GM21526 (cell line): Measurements from ENCODE around the gene ZBTB3.
"Not testable (repeated sequence)": the region's sequence is repeated elsewhere in the genome, so short reads cannot be mapped to it uniquely, and the experiment has no call there.

Experiments
- ATAC-seq: cut with Tn5 transposase; IDR thresholded peaks from one replicate; pipeline ENCODE4 v1.9.1; 2021; ENCODE audit warnings: moderate library complexity; ENCODE audit not compliant: unreplicated experiment, low FRiP score

The ZBTB3 gene

DNA sequence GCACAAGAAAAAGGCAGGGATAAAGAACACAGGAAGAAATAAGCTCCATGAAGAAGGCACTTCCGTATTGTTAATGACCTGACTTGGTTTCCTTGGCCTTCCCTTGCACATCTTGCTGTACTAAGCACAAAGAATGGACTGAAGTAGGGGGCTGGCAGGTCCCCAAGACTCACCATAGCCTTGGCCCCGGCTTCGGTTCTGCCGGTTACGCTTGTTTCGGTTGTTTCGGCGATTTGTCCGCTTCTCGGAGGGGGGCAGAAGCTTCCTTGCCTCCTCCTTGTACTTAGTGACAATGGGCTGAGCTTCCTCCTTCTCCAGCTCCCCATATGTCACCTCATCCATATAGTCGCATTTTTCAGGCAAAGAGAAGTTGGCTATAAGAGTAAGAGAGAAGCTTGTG lies 37.1 kb downstream of the ZBTB3 start:
- no peak for ATAC-seq

- no peak for ATAC-seq
Observed at GRCh38 chr11:62716206-62716605, 37.8 kb downstream of the ZBTB3 start.

DNA sequence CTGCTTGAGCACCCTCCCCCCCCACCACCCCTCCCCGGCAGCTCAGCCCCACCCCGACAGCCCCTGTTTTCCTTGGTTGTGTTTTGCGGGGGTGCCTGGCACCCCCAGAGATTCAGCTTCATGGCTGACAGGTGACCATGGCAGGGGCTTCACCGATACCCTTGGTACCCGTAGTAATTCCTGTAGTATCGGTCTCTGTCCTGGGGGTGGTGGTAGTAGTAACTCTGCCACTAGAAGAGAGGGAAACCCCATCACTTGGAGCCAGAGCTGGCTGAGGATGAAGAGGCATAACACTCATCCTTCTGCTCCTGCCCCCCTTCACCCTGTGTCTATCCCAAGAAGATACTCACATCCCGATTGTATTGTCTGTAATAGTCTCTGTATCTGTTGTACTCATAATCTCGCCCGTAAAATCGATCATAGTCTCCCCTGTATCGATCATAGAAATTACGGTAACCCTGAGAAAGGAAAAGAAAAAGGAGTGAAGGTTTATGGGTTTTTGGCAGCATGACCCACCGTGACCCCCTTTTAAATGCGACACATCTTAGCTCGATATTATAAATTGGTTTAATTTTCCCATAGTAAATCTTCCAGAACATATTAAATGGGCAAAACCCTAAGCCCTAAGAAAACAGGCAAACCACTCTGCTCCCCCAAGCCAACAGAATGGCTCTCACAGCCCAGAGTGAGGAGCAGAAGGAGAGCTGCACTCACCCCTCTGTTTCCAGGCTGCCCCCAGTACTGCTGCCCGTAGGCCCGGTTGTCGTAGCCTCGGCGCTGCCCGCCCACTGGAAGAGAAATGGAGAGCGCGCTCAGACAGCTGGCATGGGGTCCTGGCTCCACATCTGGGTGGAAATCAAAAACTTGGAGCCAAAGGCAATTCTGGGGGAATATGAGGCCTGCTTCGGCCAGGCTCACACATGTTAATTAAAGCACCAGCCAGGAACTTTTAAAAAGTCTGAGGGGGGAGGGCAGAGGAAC lies 38.5 kb downstream of the ZBTB3 start:
- ATAC-seq, result no peak

DNA sequence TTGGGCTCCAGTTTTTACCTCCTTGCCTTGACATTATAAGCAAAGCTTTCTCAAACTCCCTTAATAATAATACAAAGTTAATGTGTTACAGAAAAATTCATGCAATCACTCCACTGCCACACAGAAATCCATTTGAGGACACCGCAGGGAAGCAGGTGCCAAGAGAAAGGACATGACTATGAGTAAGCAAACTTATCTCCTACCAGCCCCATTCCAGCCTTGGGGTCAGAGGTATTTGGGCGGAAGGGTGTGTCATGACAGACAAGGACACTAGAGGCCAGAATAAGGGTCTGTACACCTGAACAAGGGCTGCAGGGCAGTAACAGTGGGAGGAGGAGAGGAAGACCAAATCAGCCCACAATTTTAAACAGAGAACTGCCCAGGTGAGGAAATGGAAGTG lies 40.6 kb downstream of the ZBTB3 start:
- no peak for ATAC-seq

DNA sequence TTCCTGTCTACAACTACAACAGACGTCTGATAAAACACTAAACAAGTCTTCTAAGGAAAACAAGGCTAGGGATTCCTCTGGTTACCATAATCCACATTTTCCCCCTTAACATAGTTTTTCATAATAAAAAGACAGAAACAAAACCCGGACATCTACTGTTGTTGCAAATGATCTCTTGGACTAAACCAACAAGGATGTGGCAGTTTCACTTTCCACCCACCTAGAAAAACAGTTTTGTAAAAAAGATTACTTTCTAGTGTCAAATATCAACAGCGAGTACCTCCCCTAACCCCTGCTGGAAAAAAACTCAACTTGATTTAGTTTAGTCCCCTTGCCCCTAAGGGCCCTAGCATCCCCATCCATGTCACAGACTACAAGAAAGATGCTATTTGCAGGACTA lies 41.1 kb downstream of the ZBTB3 start:
- ATAC-seq, result no peak

DNA sequence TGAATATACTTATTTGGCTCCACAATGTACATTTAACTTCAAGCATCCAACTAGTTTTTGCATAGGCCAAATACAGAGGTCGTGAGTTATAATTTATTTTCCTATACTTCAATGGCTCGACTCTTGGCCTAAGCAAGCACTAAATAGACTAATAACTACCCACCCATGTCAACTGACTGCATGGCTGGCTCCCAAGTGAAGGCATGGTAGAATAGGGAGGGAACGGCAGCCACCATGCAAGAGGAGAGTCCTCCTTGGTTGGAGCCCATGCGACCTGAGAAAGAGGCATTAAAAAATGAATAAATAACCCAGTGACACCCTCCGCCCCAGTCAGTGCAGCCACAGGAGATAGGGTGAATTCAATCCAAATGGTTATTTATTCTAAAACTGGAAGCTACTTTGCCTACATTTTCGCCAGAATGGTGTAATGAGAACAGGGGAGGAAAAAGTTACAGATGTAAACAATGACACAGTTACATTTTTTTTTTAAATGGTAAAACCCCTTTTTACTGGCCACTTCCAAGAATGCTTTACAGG lies 41.6 kb downstream of the ZBTB3 start:
- ATAC-seq, result no peak

DNA sequence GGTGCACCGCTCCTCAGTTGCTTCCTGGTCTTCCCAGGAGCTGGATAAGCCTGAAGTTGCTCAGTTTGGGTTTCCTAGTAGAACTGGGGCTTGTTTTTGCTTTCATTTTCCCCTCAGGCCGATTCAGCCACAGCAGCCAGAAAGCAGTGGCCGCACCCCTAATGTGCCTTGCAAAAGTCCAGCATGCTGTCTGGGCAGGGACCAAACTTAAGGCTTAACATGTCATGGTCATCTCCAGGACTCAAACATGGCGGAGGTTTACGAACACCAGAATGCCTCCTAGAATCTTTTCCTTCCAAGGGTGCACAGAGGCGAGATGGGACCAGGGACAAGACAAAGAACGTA lies 44.0 kb downstream of the ZBTB3 start:
- no peak for ATAC-seq

- peak; percentile 57 for ATAC-seq
Observed at GRCh38 chr11:62709247-62710000, 44.5 kb downstream of the ZBTB3 start.

DNA sequence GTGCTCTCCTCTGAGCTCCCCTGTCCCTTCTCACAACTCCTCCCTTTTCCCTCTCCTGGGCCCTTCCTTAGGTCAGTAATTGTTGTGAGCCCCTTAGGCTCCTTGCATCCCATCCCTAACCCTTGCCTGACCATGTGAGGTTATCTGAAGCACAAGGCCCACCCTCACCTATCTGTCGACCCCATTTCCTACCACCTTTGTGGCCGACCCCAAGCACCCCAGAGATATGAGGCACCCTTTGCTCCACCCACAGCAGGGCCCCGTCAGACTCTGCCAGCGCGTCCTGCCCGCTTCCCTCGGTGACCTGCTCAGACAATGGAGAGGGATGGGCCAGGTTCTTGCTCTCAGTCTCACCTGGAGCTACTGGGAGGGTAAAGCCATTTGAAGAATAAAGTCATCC lies 45.2 kb downstream of the ZBTB3 start:
- peak; percentile 1 for ATAC-seq

GRCh38 chr11:62708392-62708791 lies 45.6 kb downstream of the ZBTB3 start:
- ATAC-seq, result no peak

DNA sequence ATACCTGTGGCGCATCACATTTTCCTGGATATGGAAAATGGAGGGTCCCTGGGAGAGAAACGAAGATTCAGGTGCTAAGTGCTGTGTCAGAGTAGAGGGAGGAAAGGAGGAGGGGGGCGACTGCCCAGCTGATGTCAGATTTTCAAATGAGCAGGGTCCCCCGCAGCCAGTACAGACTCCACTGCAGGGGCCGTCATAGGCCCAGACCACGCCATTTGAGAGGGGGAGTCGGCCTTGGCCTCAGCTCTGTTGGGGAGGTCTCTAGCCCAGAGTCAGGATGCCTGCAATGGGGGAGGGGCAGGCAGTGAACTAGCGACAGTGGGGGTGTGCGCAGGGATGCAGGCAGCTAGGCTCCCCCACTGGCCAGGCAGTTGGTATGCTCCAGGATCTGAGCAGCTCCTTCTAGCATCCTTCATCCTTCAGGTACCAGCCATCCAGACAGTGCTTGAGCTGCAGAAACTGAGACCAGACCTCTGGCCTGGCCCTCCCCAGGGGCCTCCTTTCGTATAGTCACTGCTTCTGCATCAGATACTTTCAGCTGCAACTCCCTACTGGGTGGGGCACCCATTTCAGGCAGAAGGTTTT lies 46.6 kb downstream of the ZBTB3 start, which contains the start of the genes BSCL2 and GNG3:
BSCL2 (minus strand) TSS at position 148 of the 585 bp plus-strand sequence. CDS start 229 bp downstream, outside the sequence.
GNG3 (plus strand) TSS at position 400 of the 585 bp plus-strand sequence. CDS start 620 bp downstream, outside the sequence.
- ATAC-seq, result no peak

- no peak for ATAC-seq
Observed at GRCh38 chr11:62706850-62707247, 47.1 kb downstream of the ZBTB3 start.

GRCh38 chr11:62705880-62706849 lies 47.8 kb downstream of the ZBTB3 start:
- peak; percentile 43 for ATAC-seq

- no peak for ATAC-seq
Observed at GRCh38 chr11:62705413-62705812, 48.5 kb downstream of the ZBTB3 start.

DNA sequence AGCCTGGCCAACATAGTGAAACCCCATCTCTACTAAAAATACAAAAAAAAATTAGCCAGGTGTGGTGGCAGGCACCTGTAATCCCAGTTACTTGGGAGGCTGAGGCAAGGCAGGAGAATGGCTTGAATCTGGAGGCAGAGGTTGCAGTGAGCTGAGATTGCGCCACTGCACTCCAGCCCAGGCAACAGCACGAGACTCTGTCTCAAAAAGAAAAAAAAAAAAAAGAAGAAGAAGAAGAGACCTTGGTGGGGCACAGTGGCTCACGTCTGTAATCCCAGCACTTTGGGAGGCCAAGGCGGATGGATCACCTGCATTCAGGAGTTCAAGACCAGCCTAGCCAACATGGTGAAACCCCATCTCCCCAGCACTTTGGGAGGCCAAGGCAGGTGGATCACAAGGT lies 50.0 kb downstream of the ZBTB3 start:
- not testable (repeated sequence) for ATAC-seq

DNA sequence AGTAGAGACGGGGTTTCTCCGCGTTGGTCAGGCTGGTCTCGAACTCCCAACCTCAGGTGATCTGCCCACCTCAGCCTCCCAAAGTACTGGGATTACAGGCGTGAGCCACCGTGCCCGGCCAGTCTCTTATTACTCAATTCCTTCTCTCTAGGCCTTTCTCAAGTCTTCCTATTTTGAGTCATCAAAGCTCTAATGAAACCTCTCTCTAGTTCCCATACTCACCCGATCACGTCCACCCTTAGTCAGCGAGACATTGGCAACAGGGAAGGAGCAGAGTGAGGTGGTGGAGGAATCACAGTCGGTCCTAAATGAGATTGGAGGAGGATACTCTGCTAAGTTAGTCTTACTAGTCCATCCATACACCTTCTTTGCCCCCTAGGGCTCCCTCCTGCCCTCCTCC lies 51.7 kb downstream of the ZBTB3 start:
- ATAC-seq, result no peak
